Daoy (cell line): Measurements from ENCODE around the gene NAMPT. TPM values are rescaled to one million over a fixed set of nuclear protein-coding genes. Genes with fewer than 3 reads are reported as not detected.

ENCODE experiments used
- total RNA-seq: library from RNA; depleted of rRNA; stranded (reverse); fragments of >200 nt; shearing (Covaris generic); gene quantifications from 2 replicates; pipeline ENCODE4 v1.2.3, GENCODE V29; 2014; rRNA removed

The NAMPT gene
- total RNA-seq, 1 experiment from 2014 or later: 169 TPM

Other genes starting within 250 kb of the NAMPT start
- gene SYPL1, start 172.7 kb downstream of the NAMPT start, total RNA-seq: 67.9 and 69.7 TPM in 2 replicates